Uterus (tissue), 2 donors: Measurements from ENCODE around the gene SGTA.

Experiments
- CTCF ChIP-seq, 4 experiments: fragments of 200-600 bp in 2 of 4; fragments of 450-650 bp in 2 of 4; sonication (generic) in 2 of 4; IDR thresholded peaks; one replicate each; pipeline ENCODE4 v1.5.1; 2016 to 2019; ENCODE audit warnings: antibody characterized with exemption in 4 of 4, mild to moderate bottlenecking in 2 of 4, moderate library complexity in 1 of 4
- POLR2A ChIP-seq, 2 donors: fragments of 450-650 bp; IDR thresholded peaks; one replicate each; pipeline ENCODE4 v1.6.1; 2016; ENCODE audit warnings: antibody characterized with exemption in 2 of 2, mild to moderate bottlenecking in 1 of 2, moderate library complexity in 1 of 2

GRCh38 chr19:2768365-2769132, 14.5 kb downstream of the SGTA start:
- TF ChIP-seq POLR2A (IDR thresholded peaks at IDR 0.05): no peak
- no peak for TF ChIP-seq CTCF (IDR thresholded peaks at IDR 0.05)
